ENCODE results near the gene CAPN15. TPM values are rescaled to one million over a fixed set of nuclear protein-coding genes. Genes with fewer than 3 reads are reported as not detected.

The CAPN15 gene
- total and polyA plus RNA-seq, 7 experiments from 2014 or later: 3.2 to 89.8 (median 52.8) TPM

GRCh38 chr16:535446-536405 is 8.2 kb downstream of the CAPN15 start:
- H3K27ac ChIP-seq (ENCODE audit: low read depth, low read length): no peak overlapping the region
- ATAC-seq: peak; percentile 60

GRCh38 chr16:536746-537145 is 9.2 kb downstream of the CAPN15 start:
- Histone ChIP-seq H3K4me3 (ENCODE audit: low read length) (no peak overlapping the region), H3K36me3 (ENCODE audit: control insufficient read depth in 2 of 3, insufficient read depth in 3 of 3, low read length in 3 of 3) (peaks cover 0 to 34% (median 0%) of the 10 kb centered on the region in 3 experiments), H3K4me1 (ENCODE audit: control insufficient read depth in 2 of 2, insufficient read depth in 2 of 2, low read length in 2 of 2) (no peaks in the 10 kb centered on the region), H3K27me3 (ENCODE audit: control insufficient read depth in 2 of 2, insufficient read depth in 2 of 2, low read length in 2 of 2) (no peaks in the 10 kb centered on the region), H3K9me3 (ENCODE audit: control insufficient read depth in 2 of 3, low read length in 3 of 3) (no peaks in the 10 kb centered on the region), H3K27ac (ENCODE audit: low read depth, low read length) (no peak overlapping the region)
- Mint-ChIP-seq H3K27ac (no peak overlapping the region), H3K4me1 (peaks cover 0 to 3% (median 0%) of the 10 kb centered on the region in 7 donors), H3K4me3 (no peak overlapping the region), H3K27me3 (no peaks in the 10 kb centered on the region), H3K36me3 (peaks cover 0 to 4% (median 0%) of the 10 kb centered on the region in 5 donors), H3K9me3 (no peaks in the 10 kb centered on the region)
- CTCF ChIA-PET: no interaction called here
- no peak for DNase-seq
- ATAC-seq: no peak
- POLR2A ChIA-PET: no interaction called here
- intact Hi-C loops (cut with micrococcal nuclease): no loop called here

More at GRCh38 chr16:535446-536405, 8.2 kb downstream of the CAPN15 start:
- H3K9me3 Mint-ChIP-seq: no peaks in the 10 kb centered on the region
- no peak overlapping the region for H3K27ac Mint-ChIP-seq
- ChIA-PET CTCF (no interaction called here), POLR2A (no interaction called here)
- H3K4me3 Mint-ChIP-seq: no peak overlapping the region
- H3K4me3 ChIP-seq (ENCODE audit: low read length): no peak overlapping the region
- peaks cover 0 to 3% (median 0%) of the 10 kb centered on the region in 7 donors for H3K4me1 Mint-ChIP-seq
- no peaks in the 10 kb centered on the region for H3K9me3 ChIP-seq (ENCODE audit: control insufficient read depth in 2 of 3, low read length in 3 of 3)
- intact Hi-C loops (cut with micrococcal nuclease): no loop called here
- H3K4me1 ChIP-seq (ENCODE audit: control insufficient read depth in 2 of 2, insufficient read depth in 2 of 2, low read length in 2 of 2): no peaks in the 10 kb centered on the region
- no peaks in the 10 kb centered on the region for H3K27me3 Mint-ChIP-seq
- H3K36me3 Mint-ChIP-seq: peaks cover 0 to 4% (median 0%) of the 10 kb centered on the region in 5 donors
- DNase-seq: no peak
- no peaks in the 10 kb centered on the region for H3K27me3 ChIP-seq (ENCODE audit: control insufficient read depth in 2 of 2, insufficient read depth in 2 of 2, low read length in 2 of 2)
- H3K36me3 ChIP-seq (ENCODE audit: control insufficient read depth in 2 of 3, insufficient read depth in 3 of 3, low read length in 3 of 3): peaks cover 0 to 34% (median 0%) of the 10 kb centered on the region in 3 experiments

GRCh38 chr16:537415-538335 is 10.2 kb downstream of the CAPN15 start:
- Mint-ChIP-seq H3K27ac (no peak overlapping the region), H3K36me3 (peaks cover 0 to 8% (median 0%) of the 10 kb centered on the region in 5 donors), H3K27me3 (no peaks in the 10 kb centered on the region), H3K9me3 (no peaks in the 10 kb centered on the region), H3K4me3 (no peak overlapping the region), H3K4me1 (peaks cover 0 to 3% (median 0%) of the 10 kb centered on the region in 7 donors)
- H3K9me3 ChIP-seq (ENCODE audit: control insufficient read depth in 2 of 3, low read length in 3 of 3): no peaks in the 10 kb centered on the region
- H3K36me3 ChIP-seq (ENCODE audit: control insufficient read depth in 2 of 3, insufficient read depth in 3 of 3, low read length in 3 of 3): peaks cover 0 to 34% (median 0%) of the 10 kb centered on the region in 3 experiments
- no peak overlapping the region for H3K27ac ChIP-seq (ENCODE audit: low read depth, low read length)
- CTCF ChIA-PET: no interaction called here
- H3K27me3 ChIP-seq (ENCODE audit: control insufficient read depth in 2 of 2, insufficient read depth in 2 of 2, low read length in 2 of 2): no peaks in the 10 kb centered on the region
- H3K4me1 ChIP-seq (ENCODE audit: control insufficient read depth in 2 of 2, insufficient read depth in 2 of 2, low read length in 2 of 2): no peaks in the 10 kb centered on the region
- DNase-seq (no peak), ATAC-seq (no peak)
- H3K4me3 ChIP-seq (ENCODE audit: low read length): no peak overlapping the region
- intact Hi-C loops (cut with micrococcal nuclease): no loop called here
- POLR2A ChIA-PET: no interaction called here

- Mint-ChIP-seq H3K4me1 (peaks cover 0 to 6% (median 0%) of the 10 kb centered on the region in 7 donors), H3K36me3 (peaks cover 0 to 11% (median 0%) of the 10 kb centered on the region in 5 donors), H3K4me3 (no peak overlapping the region), H3K27me3 (no peaks in the 10 kb centered on the region), H3K9me3 (no peaks in the 10 kb centered on the region), H3K27ac (no peak overlapping the region)
- ChIA-PET POLR2A (no interaction called here), CTCF (interaction anchor here (0.5 kb wide), 1 partner anchor 39 kb away, joined by 4 read pairs; no protein-coding TSS in a partner anchor)
- Histone ChIP-seq H3K27me3 (ENCODE audit: control insufficient read depth in 2 of 2, insufficient read depth in 2 of 2, low read length in 2 of 2) (no peaks in the 10 kb centered on the region), H3K4me3 (ENCODE audit: low read length) (no peak overlapping the region), H3K9me3 (ENCODE audit: control insufficient read depth in 2 of 3, low read length in 3 of 3) (no peaks in the 10 kb centered on the region), H3K36me3 (ENCODE audit: control insufficient read depth in 2 of 3, insufficient read depth in 3 of 3, low read length in 3 of 3) (peaks cover 0 to 33% (median 0%) of the 10 kb centered on the region in 3 experiments), H3K4me1 (ENCODE audit: control insufficient read depth in 2 of 2, insufficient read depth in 2 of 2, low read length in 2 of 2) (no peaks in the 10 kb centered on the region), H3K27ac (ENCODE audit: low read depth, low read length) (no peak overlapping the region)
- intact Hi-C loops (cut with micrococcal nuclease): no loop called here
- no peak for ATAC-seq
- DNase-seq: no peak
These were observed 12.5 kb downstream of the CAPN15 start for GRCh38 chr16:539901-540530.

- Histone ChIP-seq H3K36me3 (ENCODE audit: control insufficient read depth in 2 of 3, insufficient read depth in 3 of 3, low read length in 3 of 3) (peaks cover 0 to 26% (median 0%) of the 10 kb centered on the region in 3 experiments), H3K4me3 (ENCODE audit: low read length) (no peak overlapping the region), H3K4me1 (ENCODE audit: control insufficient read depth in 2 of 2, insufficient read depth in 2 of 2, low read length in 2 of 2) (no peaks in the 10 kb centered on the region), H3K9me3 (ENCODE audit: control insufficient read depth in 2 of 3, low read length in 3 of 3) (no peaks in the 10 kb centered on the region), H3K27ac (ENCODE audit: low read depth, low read length) (no peak overlapping the region), H3K27me3 (ENCODE audit: control insufficient read depth in 2 of 2, insufficient read depth in 2 of 2, low read length in 2 of 2) (no peaks in the 10 kb centered on the region)
- H3K27me3 Mint-ChIP-seq: no peaks in the 10 kb centered on the region
- H3K9me3 Mint-ChIP-seq: no peaks in the 10 kb centered on the region
- peaks cover 0 to 11% (median 0%) of the 10 kb centered on the region in 5 donors for H3K36me3 Mint-ChIP-seq
- CTCF ChIA-PET: no interaction called here
- intact Hi-C loops (cut with micrococcal nuclease): no loop called here
- no peak overlapping the region for H3K27ac Mint-ChIP-seq
- POLR2A ChIA-PET: no interaction called here
- no peak for ATAC-seq
- peaks cover 0 to 8% (median 0%) of the 10 kb centered on the region in 7 donors for H3K4me1 Mint-ChIP-seq
- H3K4me3 Mint-ChIP-seq: no peak overlapping the region
- DNase-seq: no peak
These were observed 13.3 kb downstream of the CAPN15 start for GRCh38 chr16:540645-541340.

All from naive thymus-derived CD4-positive, alpha-beta T cell (primary cell).